ENCODE data around the gene PXN.

DNA sequence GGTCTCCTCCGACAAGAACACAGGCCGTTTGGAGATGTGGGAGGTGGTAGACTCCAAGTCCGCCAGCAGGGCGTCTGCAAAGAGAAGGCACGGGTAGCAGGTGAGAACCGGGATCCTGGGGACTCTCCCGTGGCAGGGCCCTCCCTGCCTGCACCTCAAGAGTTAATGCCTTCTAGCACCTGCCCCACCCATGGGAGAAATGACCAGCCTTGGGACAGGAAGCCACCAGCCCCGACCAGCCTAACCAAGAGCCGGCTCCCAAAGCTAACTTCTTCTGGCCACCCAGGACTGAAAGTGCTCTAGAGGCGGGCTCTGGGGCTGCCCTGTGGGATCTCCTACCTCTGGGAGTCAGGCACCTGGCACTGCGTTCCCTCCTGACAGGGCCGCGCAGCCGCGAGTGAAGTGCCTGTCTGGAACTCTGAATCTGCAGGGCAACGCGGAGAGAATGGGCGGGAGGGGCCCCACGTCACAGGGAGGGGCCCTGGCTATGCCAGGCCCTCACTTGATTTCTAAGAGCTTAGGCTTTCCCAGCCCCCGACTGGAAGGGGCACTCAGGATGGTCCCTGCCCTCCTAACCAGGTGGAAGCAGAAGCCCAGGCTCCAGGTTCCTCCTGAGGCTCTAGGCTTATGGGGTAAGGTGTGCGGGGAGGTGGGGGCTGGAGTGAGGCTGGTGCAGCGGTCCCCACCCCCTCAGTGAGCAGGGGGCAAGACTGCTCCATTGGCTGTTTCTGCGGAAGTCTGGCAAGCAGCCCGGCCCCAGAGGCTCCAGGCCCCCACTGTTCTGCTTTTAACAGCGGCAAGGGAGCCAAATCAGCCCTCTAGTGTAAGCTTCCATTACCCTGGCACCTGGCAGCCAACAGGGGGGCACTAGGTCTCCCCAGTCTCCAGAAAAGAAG lies 41.0 kb downstream of the PXN start:
- peak; percentile 19 to 75 (median 64) for TF ChIP-seq POLR2AphosphoS5 (IDR thresholded peaks at IDR 0.05)
- TF ChIP-seq, protein P1, sequence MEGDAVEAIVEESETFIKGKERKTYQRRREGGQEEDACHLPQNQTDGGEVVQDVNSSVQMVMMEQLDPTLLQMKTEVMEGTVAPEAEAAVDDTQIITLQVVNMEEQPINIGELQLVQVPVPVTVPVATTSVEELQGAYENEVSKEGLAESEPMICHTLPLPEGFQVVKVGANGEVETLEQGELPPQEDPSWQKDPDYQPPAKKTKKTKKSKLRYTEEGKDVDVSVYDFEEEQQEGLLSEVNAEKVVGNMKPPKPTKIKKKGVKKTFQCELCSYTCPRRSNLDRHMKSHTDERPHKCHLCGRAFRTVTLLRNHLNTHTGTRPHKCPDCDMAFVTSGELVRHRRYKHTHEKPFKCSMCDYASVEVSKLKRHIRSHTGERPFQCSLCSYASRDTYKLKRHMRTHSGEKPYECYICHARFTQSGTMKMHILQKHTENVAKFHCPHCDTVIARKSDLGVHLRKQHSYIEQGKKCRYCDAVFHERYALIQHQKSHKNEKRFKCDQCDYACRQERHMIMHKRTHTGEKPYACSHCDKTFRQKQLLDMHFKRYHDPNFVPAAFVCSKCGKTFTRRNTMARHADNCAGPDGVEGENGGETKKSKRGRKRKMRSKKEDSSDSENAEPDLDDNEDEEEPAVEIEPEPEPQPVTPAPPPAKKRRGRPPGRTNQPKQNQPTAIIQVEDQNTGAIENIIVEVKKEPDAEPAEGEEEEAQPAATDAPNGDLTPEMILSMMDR (IDR thresholded peaks at IDR 0.05), result no peak

Measured in stomach (tissue), 4 donors.